ENCODE measurements around the gene TTC13. TPM values are rescaled to one million over a fixed set of nuclear protein-coding genes. Genes with fewer than 3 reads are reported as not detected.

TTC13 gene
- total RNA-seq, 1 experiment from 2014 or later, result 35.2 TPM

GRCh38 chr1:230894032-230894431 is 84.6 kb downstream of the TTC13 start:
- ChIA-PET POLR2A (interaction anchor here (0.7 to 1.7 kb wide), 3 partner anchors 9 to 73 kb away, joined by 3 read pairs; no protein-coding TSS in a partner anchor), CTCF (interaction anchor here (1.0 to 4.2 kb wide), 4 partner anchors 13 to 97 kb away, joined by 5 to 16 read pairs (median 6); no protein-coding TSS in a partner anchor)
- Mint-ChIP-seq H3K27ac (ENCODE audit: low read depth, unreplicated experiment) (no peak overlapping the region), H3K36me3 (ENCODE audit: insufficient read depth, unreplicated experiment) (no peaks in the 10 kb centered on the region), H3K4me3 (ENCODE audit: unreplicated experiment) (no peak overlapping the region), H3K27me3 (ENCODE audit: insufficient read depth, unreplicated experiment) (no peaks in the 10 kb centered on the region), H3K9me3 (ENCODE audit: unreplicated experiment) (no peaks in the 10 kb centered on the region), H3K4me1 (ENCODE audit: insufficient read depth, unreplicated experiment) (no peaks in the 10 kb centered on the region)
- TF ChIP-seq CTCF (IDR thresholded peaks at IDR 0.05; ENCODE audit: unreplicated experiment), result no peak
- BruUV-seq (replicated peaks), result no TSS peak
- no peak for DNase-seq (ENCODE audit: unreplicated experiment)
- intact Hi-C loops (cut with micrococcal nuclease), result no loop called here

- H3K4me3 Mint-ChIP-seq (ENCODE audit: unreplicated experiment), result no peak overlapping the region
- no peak overlapping the region for H3K27ac Mint-ChIP-seq (ENCODE audit: low read depth, unreplicated experiment)
- no TSS peak for BruUV-seq (replicated peaks)
- ChIA-PET POLR2A (interaction anchor here (0.5 to 1.2 kb wide), 2 partner anchors 25 to 36 kb away, joined by 3 to 4 read pairs; no protein-coding TSS in a partner anchor), CTCF (interaction anchor here (0.6 to 4.2 kb wide), 2 partner anchors 10 to 95 kb away, joined by 3 to 16 read pairs; no protein-coding TSS in a partner anchor)
- DNase-seq (ENCODE audit: unreplicated experiment), result no peak
- no peak for TF ChIP-seq CTCF (IDR thresholded peaks at IDR 0.05; ENCODE audit: unreplicated experiment)
- H3K9me3 Mint-ChIP-seq (ENCODE audit: unreplicated experiment), result no peaks in the 10 kb centered on the region
- no peaks in the 10 kb centered on the region for H3K36me3 Mint-ChIP-seq (ENCODE audit: insufficient read depth, unreplicated experiment)
- H3K27me3 Mint-ChIP-seq (ENCODE audit: insufficient read depth, unreplicated experiment), result peaks cover 16% of the 10 kb centered on the region
- no peaks in the 10 kb centered on the region for H3K4me1 Mint-ChIP-seq (ENCODE audit: insufficient read depth, unreplicated experiment)
- intact Hi-C loops (cut with micrococcal nuclease), result no loop called here
Measured at GRCh38 chr1:230892018-230892491, 86.6 kb downstream of the TTC13 start.

GRCh38 chr1:230891413-230891812 is 87.2 kb downstream of the TTC13 start:
- no peak overlapping the region for H3K27ac Mint-ChIP-seq (ENCODE audit: low read depth, unreplicated experiment)
- H3K4me1 Mint-ChIP-seq (ENCODE audit: insufficient read depth, unreplicated experiment), result no peaks in the 10 kb centered on the region
- DNase-seq (ENCODE audit: unreplicated experiment), result peak; percentile 43
- ChIA-PET POLR2A (interaction anchor here (1.2 kb wide), 1 partner anchor 25 kb away, joined by 4 read pairs; no protein-coding TSS in a partner anchor), CTCF (no interaction called here)
- H3K36me3 Mint-ChIP-seq (ENCODE audit: insufficient read depth, unreplicated experiment), result no peaks in the 10 kb centered on the region
- no peaks in the 10 kb centered on the region for H3K9me3 Mint-ChIP-seq (ENCODE audit: unreplicated experiment)
- TF ChIP-seq CTCF (IDR thresholded peaks at IDR 0.05; ENCODE audit: unreplicated experiment), result no peak
- H3K4me3 Mint-ChIP-seq (ENCODE audit: unreplicated experiment), result no peak overlapping the region
- peaks cover 16% of the 10 kb centered on the region for H3K27me3 Mint-ChIP-seq (ENCODE audit: insufficient read depth, unreplicated experiment)
- intact Hi-C loops (cut with micrococcal nuclease), result no loop called here
- BruUV-seq (replicated peaks), result no TSS peak

GRCh38 chr1:230884646-230885045 is 94.0 kb downstream of the TTC13 start:
- Mint-ChIP-seq H3K36me3 (ENCODE audit: insufficient read depth, unreplicated experiment) (no peaks in the 10 kb centered on the region), H3K27me3 (ENCODE audit: insufficient read depth, unreplicated experiment) (peaks cover 57% of the 10 kb centered on the region), H3K27ac (ENCODE audit: low read depth, unreplicated experiment) (no peak overlapping the region), H3K9me3 (ENCODE audit: unreplicated experiment) (peaks cover 7% of the 10 kb centered on the region), H3K4me3 (ENCODE audit: unreplicated experiment) (no peak overlapping the region), H3K4me1 (ENCODE audit: insufficient read depth, unreplicated experiment) (no peaks in the 10 kb centered on the region)
- DNase-seq (ENCODE audit: unreplicated experiment), result no peak
- intact Hi-C loops (cut with micrococcal nuclease), result no loop called here
- POLR2A ChIA-PET, result interaction anchor here (0.7 to 0.8 kb wide), 2 partner anchors 10 to 183 kb away, joined by 3 read pairs; no protein-coding TSS in a partner anchor
- no peak for TF ChIP-seq CTCF (IDR thresholded peaks at IDR 0.05; ENCODE audit: unreplicated experiment)
- CTCF ChIA-PET, result interaction anchor here (0.6 to 0.7 kb wide), 2 partner anchors 205 to 625 kb away, joined by 3 read pairs; no protein-coding TSS in a partner anchor
- BruUV-seq (replicated peaks), result no TSS peak
